H1 (cell line): Measurements from ENCODE around the gene ALDH1A3. TPM values are rescaled to one million over a fixed set of nuclear protein-coding genes. Genes with fewer than 3 reads are reported as not detected.

Experiments
- KDM4A ChIP-seq: IDR thresholded peaks from one replicate; pipeline ENCODE4 v1.7.1; 2012; ENCODE audit warnings: low read depth, mild to moderate bottlenecking, moderate library complexity, low read length, inconsistent platforms; ENCODE audit not compliant: severe bottlenecking
- RBBP5 ChIP-seq: IDR thresholded peaks from 2 replicates; pipeline ENCODE4 v1.7.1; 2012; ENCODE audit warnings: low read depth, mild to moderate bottlenecking, inconsistent platforms, low read length, moderate library complexity, borderline replicate concordance
- polyA plus RNA-seq, 7 experiments: library from polyadenylated mRNA; depleted of rRNA in 3 of 7; stranded (reverse) in 5 of 7; unstranded in 2 of 7; fragments of >200 nt in 5 of 7; fragments of 200-250 nt in 2 of 7; gene quantifications; 1 replicate in 5 of 7; 2 replicates in 1 of 7; 4 replicates in 1 of 7; pipeline versions ENCODE4 v1.2.1 to v1.2.3, GENCODE V29; 2011 to 2013; ENCODE audit warnings: missing spikeins in 2 of 7, mixed read lengths in 2 of 7
- total RNA-seq: library from RNA; stranded (reverse); fragmentation: NEBNext Ultra II Directional; extraction: Animal tissue kit (Norgen Biotek cat#: 25700); gene quantifications from 2 replicates; pipeline ENCODE4 v1.2.1, GENCODE V29; 2021

Gene ALDH1A3
- total and polyA plus RNA-seq, 2 of the 8 experiments (the other 6 are each of a cell fraction or from before 2014, with no cell fraction given) = 2.2 to 5.5 TPM

- no peak for TF ChIP-seq RBBP5
- TF ChIP-seq KDM4A = no peak
Observed at GRCh38 chr15:100901702-100902435, 22.2 kb downstream of the ALDH1A3 start (continued).
